Mesendoderm (in vitro differentiated cells): ENCODE measurements around the gene TRHDE.

ENCODE experiments used
- DNase-seq: peaks from one replicate; pipeline ENCODE4 v3.0.0; 2013
- H2AK5ac ChIP-seq: 2 replicates; pipeline ENCODE4 v1.6.1; 2013; ENCODE audit warnings: low read length, inconsistent platforms
- H2BK120ac ChIP-seq: 2 replicates; pipeline ENCODE4 v1.6.1; 2013; ENCODE audit warnings: low read depth, mild to moderate bottlenecking, low read length, moderate library complexity, mixed read lengths
- H2BK15ac ChIP-seq: replicated peaks from 2 replicates; pipeline ENCODE4 v1.6.1; 2013; ENCODE audit warnings: low read depth, mild to moderate bottlenecking, moderate library complexity
- H2BK5ac ChIP-seq: 2 replicates; pipeline ENCODE4 v1.6.1; 2013; ENCODE audit warnings: low read length, inconsistent platforms
- H3K18ac ChIP-seq: 2 replicates; pipeline ENCODE4 v1.6.1; 2013; ENCODE audit warnings: mild to moderate bottlenecking, low read length, mixed read lengths
- H3K23ac ChIP-seq: one replicate; pipeline ENCODE4 v1.6.1; 2013; ENCODE audit warnings: low read length
- H3K27ac ChIP-seq: 2 replicates; pipeline ENCODE4 v1.5.1; 2013; ENCODE audit warnings: low read depth, mild to moderate bottlenecking, inconsistent platforms, low read length, moderate library complexity
- H3K27me3 ChIP-seq: 2 replicates; pipeline ENCODE4 v1.6.1; 2013; ENCODE audit warnings: low read length, control low read depth, mild to moderate bottlenecking, inconsistent platforms; ENCODE audit not compliant: insufficient read depth, poor library complexity
- H3K36me3 ChIP-seq: 2 replicates; pipeline ENCODE4 v1.6.1; 2013; ENCODE audit warnings: low read length, inconsistent platforms; ENCODE audit not compliant: control insufficient read depth, insufficient read depth
- H3K4ac ChIP-seq: one replicate; pipeline ENCODE4 v1.6.1; 2013; ENCODE audit warnings: low read depth, mild to moderate bottlenecking, low read length, moderate library complexity
- H3K4me1 ChIP-seq: 2 replicates; pipeline ENCODE4 v1.6.1; 2013; ENCODE audit warnings: low read depth, low read length, inconsistent platforms; ENCODE audit not compliant: control insufficient read depth
- H3K4me2 ChIP-seq: 2 replicates; pipeline ENCODE4 v1.6.1; 2013; ENCODE audit warnings: low read length
- H3K4me3 ChIP-seq: 2 replicates; pipeline ENCODE4 v1.5.1; 2013; ENCODE audit warnings: mild to moderate bottlenecking, low read length
- H3K56ac ChIP-seq: one replicate; pipeline ENCODE4 v1.6.1; 2013; ENCODE audit warnings: low read length
- H3K79me1 ChIP-seq: 2 replicates; pipeline ENCODE4 v1.6.1; 2013; ENCODE audit warnings: low read length, inconsistent platforms
- H3K79me2 ChIP-seq: 2 replicates; pipeline ENCODE4 v1.6.1; 2013; ENCODE audit warnings: mild to moderate bottlenecking, low read length; ENCODE audit not compliant: control insufficient read depth, insufficient read depth
- H3K9ac ChIP-seq: 2 replicates; pipeline ENCODE4 v1.6.1; 2013; ENCODE audit warnings: low read length, inconsistent platforms
- H4K5ac ChIP-seq: one replicate; pipeline ENCODE4 v1.6.1; 2013; ENCODE audit warnings: low read length
- H4K8ac ChIP-seq: one replicate; pipeline ENCODE4 v1.6.1; 2013; ENCODE audit warnings: low read depth, mild to moderate bottlenecking, control low read depth, low read length, moderate library complexity
- WGBS: extraction: QIAGEN DNeasy Blood & Tissue Kit; methylation state at CpG from one replicate; pipeline ENCODE4 v1.1.7; 2013; ENCODE audit warnings: low lambda C conversion rate, missing lambda C conversion rate; ENCODE audit not compliant: insufficient coverage; ENCODE audit errors: extremely low coverage; 5-methylcytosine and 5-hydroxymethylcytosine counted together

TRHDE gene

DNA sequence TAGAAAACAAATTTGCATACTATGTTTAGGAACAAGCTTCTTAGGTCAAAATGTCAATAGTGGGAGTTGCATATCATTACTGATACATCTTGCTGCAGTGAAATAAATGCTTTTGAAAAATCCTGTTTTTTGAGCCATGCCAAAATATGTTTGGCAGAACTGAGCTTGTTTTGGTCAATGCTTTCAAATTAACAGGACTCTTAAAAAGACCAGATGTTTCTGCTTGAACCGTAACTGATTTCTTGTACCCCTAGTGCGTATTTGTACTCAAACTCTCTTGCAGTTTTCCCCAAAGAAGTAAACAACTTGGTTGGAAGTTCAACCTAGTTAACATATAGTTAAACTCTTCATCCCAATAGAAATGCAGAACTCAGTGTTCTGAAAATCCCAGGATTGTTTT is 3.4 kb downstream of the TRHDE start:
- Histone ChIP-seq H3K79me1 (no peaks in the 10 kb centered on the region), H4K5ac (no peak overlapping the region), H3K4me1 (no peaks in the 10 kb centered on the region), H3K23ac (no peak overlapping the region), H3K4ac (no peak overlapping the region), H2BK5ac (no peak overlapping the region), H3K4me3 (no peak overlapping the region), H3K27ac (no peak overlapping the region), H2AK5ac (no peak overlapping the region), H2BK120ac (no peak overlapping the region), H3K27me3 (peaks cover 6% of the 10 kb centered on the region), H2BK15ac (no peak overlapping the region), H3K18ac (no peak overlapping the region), H3K4me2 (no peak overlapping the region), H3K36me3 (no peaks in the 10 kb centered on the region), H3K9ac (no peak overlapping the region), H3K56ac (no peak overlapping the region), H4K8ac (no peak overlapping the region), H3K79me2 (no peaks in the 10 kb centered on the region)
- DNase-seq, result no peak
- no CpG with 5 or more reads among the region's 2 CpGs for WGBS

DNA sequence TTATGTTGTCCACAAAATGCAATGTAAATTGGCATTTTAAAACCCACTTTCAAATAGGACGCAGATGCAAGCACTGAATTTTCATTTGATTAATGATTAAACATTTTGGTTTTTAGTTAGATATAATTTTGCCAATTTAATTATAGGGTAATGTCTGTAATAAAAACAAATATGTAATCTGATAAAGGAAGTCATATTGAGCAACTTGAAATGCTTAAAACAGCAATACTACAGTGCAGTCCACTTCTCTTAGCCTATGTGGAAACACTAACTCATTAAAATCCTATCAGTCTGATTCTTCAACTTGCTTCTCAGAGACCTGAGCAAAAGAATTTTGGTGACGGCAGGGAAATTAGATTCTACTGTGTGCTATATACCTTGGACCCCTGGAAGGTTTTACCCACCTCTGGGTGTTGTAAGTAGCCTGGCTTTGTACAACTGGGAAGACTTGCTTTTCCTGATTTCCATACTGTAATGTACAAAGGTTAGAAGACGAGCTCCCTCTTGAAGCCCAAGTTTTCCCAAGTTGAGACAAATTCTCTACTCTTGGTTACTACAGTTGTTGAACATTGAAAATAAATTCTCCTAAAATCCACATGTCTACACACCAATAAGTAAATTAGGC is 4.1 kb downstream of the TRHDE start:
- Histone ChIP-seq H3K56ac (no peak overlapping the region), H2BK120ac (no peak overlapping the region), H4K5ac (no peak overlapping the region), H3K79me2 (no peaks in the 10 kb centered on the region), H3K18ac (no peak overlapping the region), H3K4me2 (no peak overlapping the region), H2BK15ac (no peak overlapping the region), H3K4me3 (no peak overlapping the region), H3K9ac (no peak overlapping the region), H3K27ac (no peak overlapping the region), H3K4ac (no peak overlapping the region), H3K4me1 (no peaks in the 10 kb centered on the region), H3K36me3 (no peaks in the 10 kb centered on the region), H3K27me3 (peaks cover 6% of the 10 kb centered on the region), H4K8ac (no peak overlapping the region), H2AK5ac (no peak overlapping the region), H2BK5ac (no peak overlapping the region), H3K79me1 (no peaks in the 10 kb centered on the region), H3K23ac (no peak overlapping the region)
- WGBS, result no CpG with 5 or more reads among the region's 3 CpGs
- DNase-seq, result no peak

DNA sequence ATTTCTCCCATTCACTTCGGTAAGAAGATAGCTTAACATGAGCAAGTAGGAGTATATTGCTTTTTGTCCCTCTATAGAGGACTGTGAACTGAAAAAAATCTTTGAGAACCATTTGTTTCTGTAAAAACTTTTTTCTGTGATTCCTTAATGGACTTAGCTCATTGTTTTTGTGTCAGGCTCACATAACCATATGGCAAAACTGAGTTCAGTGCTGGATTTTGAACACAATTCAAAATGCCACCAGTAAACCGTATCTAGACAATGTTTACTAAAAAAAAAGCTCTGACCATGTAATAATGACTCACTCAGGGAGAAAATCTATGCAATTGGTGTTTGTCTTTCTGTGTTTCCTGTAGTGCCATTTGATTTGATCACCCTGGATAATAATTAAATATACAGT is 5.2 kb downstream of the TRHDE start:
- no peaks in the 10 kb centered on the region for H3K79me2 ChIP-seq
- H3K18ac ChIP-seq, result no peak overlapping the region
- no peak overlapping the region for H2BK15ac ChIP-seq
- H3K23ac ChIP-seq, result no peak overlapping the region
- H2AK5ac ChIP-seq, result no peak overlapping the region
- DNase-seq, result no peak
- H2BK120ac ChIP-seq, result no peak overlapping the region
- H3K4me2 ChIP-seq, result no peak overlapping the region
- H4K5ac ChIP-seq, result no peak overlapping the region
- peaks cover 6% of the 10 kb centered on the region for H3K27me3 ChIP-seq
- no peak overlapping the region for H3K4ac ChIP-seq
- H3K4me1 ChIP-seq, result no peaks in the 10 kb centered on the region
- H3K27ac ChIP-seq, result no peak overlapping the region
- H3K79me1 ChIP-seq, result no peaks in the 10 kb centered on the region
- H3K4me3 ChIP-seq, result no peak overlapping the region
- no CpG with 5 or more reads among the region's 2 CpGs for WGBS
- H3K56ac ChIP-seq, result no peak overlapping the region
- H4K8ac ChIP-seq, result no peak overlapping the region
- no peak overlapping the region for H2BK5ac ChIP-seq
- no peak overlapping the region for H3K9ac ChIP-seq
- H3K36me3 ChIP-seq, result no peaks in the 10 kb centered on the region

DNA sequence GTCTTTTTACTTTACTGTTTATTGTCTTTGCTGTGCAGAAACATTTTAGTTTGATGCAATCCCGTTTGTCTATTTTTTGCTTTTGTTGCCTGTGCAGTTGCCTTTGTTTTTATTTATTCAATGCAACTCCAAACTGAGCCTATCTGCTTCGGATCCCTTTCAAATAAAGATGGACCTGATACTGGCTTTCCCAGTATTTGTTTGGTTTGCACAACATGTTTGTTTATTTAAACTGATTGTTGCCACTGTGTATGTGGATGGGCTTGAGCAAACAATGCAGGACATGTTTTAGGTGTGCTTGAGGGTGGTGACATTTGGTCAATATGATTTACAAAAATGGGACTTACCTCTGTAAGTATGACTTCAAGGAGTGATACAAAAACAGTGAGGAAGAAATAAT is 6.7 kb downstream of the TRHDE start:
- DNase-seq, result no peak
- H2BK15ac ChIP-seq, result no peak overlapping the region
- no CpG with 5 or more reads among the region's 2 CpGs for WGBS

DNA sequence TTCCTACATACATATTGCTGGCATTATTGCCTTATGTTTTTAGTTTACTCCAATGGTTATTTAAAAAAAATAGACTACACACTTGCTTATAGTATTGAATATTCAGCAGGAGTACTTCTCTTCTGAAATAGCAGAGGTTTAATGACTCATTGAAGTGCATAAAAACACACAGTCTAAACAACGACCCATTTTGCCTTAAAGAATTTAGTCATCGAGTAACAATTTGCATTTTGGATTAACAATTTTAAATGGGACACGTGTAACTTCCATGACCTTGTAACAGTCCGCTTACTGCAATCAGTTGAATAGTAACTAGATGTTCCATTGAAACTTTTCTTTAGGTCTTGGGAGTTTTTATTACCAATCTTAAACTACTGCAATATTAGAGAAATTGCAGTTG is 9.0 kb downstream of the TRHDE start:
- no peak overlapping the region for H4K5ac ChIP-seq
- no peaks in the 10 kb centered on the region for H3K79me1 ChIP-seq
- no CpG with 5 or more reads among the region's 4 CpGs for WGBS
- H3K9ac ChIP-seq, result no peak overlapping the region
- H3K4me2 ChIP-seq, result no peak overlapping the region
- no peak overlapping the region for H3K4me3 ChIP-seq
- no peaks in the 10 kb centered on the region for H3K79me2 ChIP-seq
- DNase-seq, result no peak
- no peak overlapping the region for H3K56ac ChIP-seq
- H2BK15ac ChIP-seq, result no peak overlapping the region
- H3K27me3 ChIP-seq, result no peaks in the 10 kb centered on the region
- no peak overlapping the region for H3K23ac ChIP-seq
- H2AK5ac ChIP-seq, result no peak overlapping the region
- no peak overlapping the region for H3K18ac ChIP-seq
- no peak overlapping the region for H2BK5ac ChIP-seq
- H4K8ac ChIP-seq, result no peak overlapping the region
- H3K4ac ChIP-seq, result no peak overlapping the region
- H3K27ac ChIP-seq, result no peak overlapping the region
- H3K36me3 ChIP-seq, result no peaks in the 10 kb centered on the region
- no peaks in the 10 kb centered on the region for H3K4me1 ChIP-seq
- H2BK120ac ChIP-seq, result no peak overlapping the region

More for the DNA sequence above, 6.7 kb downstream of the TRHDE start:
- Histone ChIP-seq H2BK120ac (no peak overlapping the region), H3K18ac (no peak overlapping the region), H3K4me3 (no peak overlapping the region), H3K23ac (no peak overlapping the region), H2BK5ac (no peak overlapping the region), H3K36me3 (no peaks in the 10 kb centered on the region), H4K5ac (no peak overlapping the region), H3K27me3 (peaks cover 4% of the 10 kb centered on the region), H2AK5ac (no peak overlapping the region), H3K79me2 (no peaks in the 10 kb centered on the region), H3K56ac (no peak overlapping the region), H3K79me1 (no peaks in the 10 kb centered on the region), H3K4me1 (no peaks in the 10 kb centered on the region), H3K9ac (no peak overlapping the region), H3K4me2 (no peak overlapping the region), H4K8ac (no peak overlapping the region), H3K4ac (no peak overlapping the region), H3K27ac (no peak overlapping the region)

DNA sequence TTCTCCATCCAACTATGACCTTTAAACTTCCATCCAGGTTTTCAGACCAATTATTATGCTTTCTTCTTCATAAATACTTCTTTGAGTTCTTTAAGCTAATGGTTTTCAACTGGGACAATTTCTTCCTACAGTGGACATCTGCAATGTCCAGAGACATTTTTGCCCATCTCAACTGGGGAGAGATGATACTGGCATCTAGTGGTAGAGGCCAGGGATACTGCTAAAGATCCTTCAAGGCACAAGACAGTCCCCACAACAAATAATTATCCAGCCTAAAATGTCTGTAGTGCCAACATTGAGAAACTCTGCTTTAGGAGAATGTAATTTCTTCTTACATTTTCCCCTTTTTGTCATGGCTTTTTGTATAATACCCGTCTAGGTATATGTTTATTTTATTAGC is 10.6 kb downstream of the TRHDE start:
- Histone ChIP-seq H4K5ac (no peak overlapping the region), H3K4me2 (no peak overlapping the region), H3K79me1 (no peaks in the 10 kb centered on the region), H3K4ac (no peak overlapping the region), H3K18ac (no peak overlapping the region), H3K27ac (no peak overlapping the region), H2AK5ac (no peak overlapping the region), H3K36me3 (no peaks in the 10 kb centered on the region), H2BK5ac (no peak overlapping the region), H3K4me1 (no peaks in the 10 kb centered on the region), H2BK120ac (no peak overlapping the region), H3K56ac (no peak overlapping the region), H3K79me2 (no peaks in the 10 kb centered on the region), H3K27me3 (no peaks in the 10 kb centered on the region), H3K9ac (no peak overlapping the region), H3K4me3 (no peak overlapping the region), H3K23ac (no peak overlapping the region), H4K8ac (no peak overlapping the region), H2BK15ac (no peak overlapping the region)
- peak; percentile 38 for DNase-seq
- WGBS, result no CpG with 5 or more reads among the region's 1 CpG
